GM18526 (cell line): ENCODE data around the gene TACC3.

ENCODE experiments used
- POLR2A ChIP-seq: IDR thresholded peaks from 3 replicates; pipeline ENCODE4 v1.6.1; 2011; ENCODE audit not compliant: insufficient read length; ENCODE audit errors: extremely low read depth

TACC3 gene

GRCh38 chr4:1779588-1780382, 58.5 kb downstream of the TACC3 start:
- no peak for TF ChIP-seq POLR2A

GRCh38 chr4:1780435-1780834, 59.1 kb downstream of the TACC3 start:
- TF ChIP-seq POLR2A, result no peak

- TF ChIP-seq POLR2A, result no peak
These were observed 61.7 kb downstream of the TACC3 start for GRCh38 chr4:1783015-1783414.

- no peak for TF ChIP-seq POLR2A
These were observed 62.6 kb downstream of the TACC3 start for GRCh38 chr4:1783970-1784369.

GRCh38 chr4:1784395-1784788, 63.1 kb downstream of the TACC3 start:
- no peak for TF ChIP-seq POLR2A

- no peak for TF ChIP-seq POLR2A
These were observed 63.7 kb downstream of the TACC3 start for GRCh38 chr4:1784789-1785591.

GRCh38 chr4:1785592-1785991, 64.3 kb downstream of the TACC3 start:
- TF ChIP-seq POLR2A, result no peak

- TF ChIP-seq POLR2A, result no peak
These were observed 65.4 kb downstream of the TACC3 start for GRCh38 chr4:1786544-1787362.

- no peak for TF ChIP-seq POLR2A
These were observed 66.2 kb downstream of the TACC3 start for GRCh38 chr4:1787411-1788077.

- no peak for TF ChIP-seq POLR2A
These were observed 67.1 kb downstream of the TACC3 start for GRCh38 chr4:1788254-1788973.

GRCh38 chr4:1789552-1789951, 68.2 kb downstream of the TACC3 start:
- no peak for TF ChIP-seq POLR2A

GRCh38 chr4:1790005-1790404, 68.7 kb downstream of the TACC3 start:
- TF ChIP-seq POLR2A, result no peak

- TF ChIP-seq POLR2A, result no peak
These were observed 71.0 kb downstream of the TACC3 start for GRCh38 chr4:1792158-1792831.
